ENCODE measurements around the gene OLA1. TPM values are rescaled to one million over a fixed set of nuclear protein-coding genes. Genes with fewer than 3 reads are reported as not detected.

OLA1 gene
- polyA plus RNA-seq, 1 donor from 2014 or later, result 134 TPM

DNA sequence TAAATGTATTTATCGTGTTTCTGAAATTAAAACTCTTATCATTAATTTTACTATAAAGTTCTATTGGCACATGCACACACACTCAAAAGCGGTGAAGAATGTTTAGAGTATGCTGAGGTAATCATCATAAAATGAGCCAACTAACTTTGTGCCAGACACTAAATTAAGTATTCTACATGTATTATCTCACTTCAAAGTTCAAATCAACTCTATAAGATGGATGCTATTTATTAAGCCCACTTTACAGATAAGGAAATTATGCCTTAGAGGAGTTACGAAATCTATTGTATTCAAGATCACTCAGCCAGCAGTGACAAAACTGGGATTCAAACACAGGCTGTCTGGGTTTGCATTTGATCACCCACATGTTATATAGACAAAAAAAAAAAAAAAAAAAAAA, 24.9 kb downstream of the OLA1 start:
- H4K20me1 ChIP-seq (ENCODE audit: insufficient read depth), result no peaks in the 10 kb centered on the region
- H3K9me2 ChIP-seq (ENCODE audit: insufficient read depth, low read length), result no peaks in the 10 kb centered on the region
- H2AFZ ChIP-seq (ENCODE audit: low read depth, low read length), result no peak overlapping the region
- H3K4me2 ChIP-seq (ENCODE audit: low read length), result no peak overlapping the region
- peaks cover 4% of the 10 kb centered on the region for H3K79me2 ChIP-seq (replicated peaks; ENCODE audit: insufficient read depth, low read length)
- no peak overlapping the region for H3K9ac ChIP-seq (ENCODE audit: low read length)
- H3K36me3 ChIP-seq (ENCODE audit: insufficient read depth, low read length), result peaks cover 6% of the 10 kb centered on the region
- no peak overlapping the region for H3K27ac ChIP-seq (ENCODE audit: low read length)
- no peak overlapping the region for H3K4me3 ChIP-seq (ENCODE audit: low read length)
- TF ChIP-seq, protein P1, sequence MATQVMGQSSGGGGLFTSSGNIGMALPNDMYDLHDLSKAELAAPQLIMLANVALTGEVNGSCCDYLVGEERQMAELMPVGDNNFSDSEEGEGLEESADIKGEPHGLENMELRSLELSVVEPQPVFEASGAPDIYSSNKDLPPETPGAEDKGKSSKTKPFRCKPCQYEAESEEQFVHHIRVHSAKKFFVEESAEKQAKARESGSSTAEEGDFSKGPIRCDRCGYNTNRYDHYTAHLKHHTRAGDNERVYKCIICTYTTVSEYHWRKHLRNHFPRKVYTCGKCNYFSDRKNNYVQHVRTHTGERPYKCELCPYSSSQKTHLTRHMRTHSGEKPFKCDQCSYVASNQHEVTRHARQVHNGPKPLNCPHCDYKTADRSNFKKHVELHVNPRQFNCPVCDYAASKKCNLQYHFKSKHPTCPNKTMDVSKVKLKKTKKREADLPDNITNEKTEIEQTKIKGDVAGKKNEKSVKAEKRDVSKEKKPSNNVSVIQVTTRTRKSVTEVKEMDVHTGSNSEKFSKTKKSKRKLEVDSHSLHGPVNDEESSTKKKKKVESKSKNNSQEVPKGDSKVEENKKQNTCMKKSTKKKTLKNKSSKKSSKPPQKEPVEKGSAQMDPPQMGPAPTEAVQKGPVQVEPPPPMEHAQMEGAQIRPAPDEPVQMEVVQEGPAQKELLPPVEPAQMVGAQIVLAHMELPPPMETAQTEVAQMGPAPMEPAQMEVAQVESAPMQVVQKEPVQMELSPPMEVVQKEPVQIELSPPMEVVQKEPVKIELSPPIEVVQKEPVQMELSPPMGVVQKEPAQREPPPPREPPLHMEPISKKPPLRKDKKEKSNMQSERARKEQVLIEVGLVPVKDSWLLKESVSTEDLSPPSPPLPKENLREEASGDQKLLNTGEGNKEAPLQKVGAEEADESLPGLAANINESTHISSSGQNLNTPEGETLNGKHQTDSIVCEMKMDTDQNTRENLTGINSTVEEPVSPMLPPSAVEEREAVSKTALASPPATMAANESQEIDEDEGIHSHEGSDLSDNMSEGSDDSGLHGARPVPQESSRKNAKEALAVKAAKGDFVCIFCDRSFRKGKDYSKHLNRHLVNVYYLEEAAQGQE (IDR thresholded peaks at IDR 0.05; ENCODE audit: borderline replicate concordance), result no peak
- no peak for TF ChIP-seq TAF1 (IDR thresholded peaks at IDR 0.05; ENCODE audit: low read depth)
- TF ChIP-seq SMC3 (conservative IDR thresholded peaks at IDR 0.05; ENCODE audit: poor library complexity), result no peak
- TF ChIP-seq POLR2AphosphoS5 (IDR thresholded peaks at IDR 0.05), result no peak
- H3F3A ChIP-seq (ENCODE audit: insufficient read depth, low read length, poor library complexity, severe bottlenecking), result no peaks in the 10 kb centered on the region
- no peaks in the 10 kb centered on the region for H3K27me3 ChIP-seq (ENCODE audit: insufficient read depth, low read depth, low read length)
- no peaks in the 10 kb centered on the region for H3K9me3 ChIP-seq (ENCODE audit: low read length)

DNA sequence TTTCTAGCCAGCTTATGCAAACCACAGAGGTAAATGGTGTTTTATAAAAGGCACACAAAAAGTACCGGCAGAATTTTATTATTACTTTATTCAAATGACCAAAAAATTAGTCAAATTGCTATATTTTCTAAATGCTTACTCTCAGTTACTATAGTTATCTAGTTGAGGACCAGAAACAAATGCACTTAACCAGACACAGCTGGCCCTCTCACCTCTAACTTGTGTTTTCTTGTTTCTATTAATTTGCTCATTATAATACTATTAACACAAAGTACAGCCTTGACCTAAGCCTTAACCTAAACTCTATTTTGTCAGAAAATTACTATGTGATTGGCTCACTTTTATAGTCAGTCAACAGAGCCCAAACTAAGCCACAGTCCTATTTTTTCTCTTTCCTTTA, 26.2 kb downstream of the OLA1 start:
- Histone ChIP-seq H3K36me3 (ENCODE audit: insufficient read depth, low read length) (peaks cover 6% of the 10 kb centered on the region), H2AFZ (ENCODE audit: low read depth, low read length) (no peak overlapping the region), H3K27me3 (ENCODE audit: insufficient read depth, low read depth, low read length) (no peaks in the 10 kb centered on the region), H3F3A (ENCODE audit: insufficient read depth, low read length, poor library complexity, severe bottlenecking) (no peaks in the 10 kb centered on the region), H3K9me2 (ENCODE audit: insufficient read depth, low read length) (no peaks in the 10 kb centered on the region), H3K9me3 (ENCODE audit: low read length) (no peaks in the 10 kb centered on the region), H3K27ac (ENCODE audit: low read length) (no peak overlapping the region), H3K4me2 (ENCODE audit: low read length) (no peak overlapping the region), H3K9ac (ENCODE audit: low read length) (no peak overlapping the region), H3K4me3 (ENCODE audit: low read length) (no peak overlapping the region), H3K79me2 (replicated peaks; ENCODE audit: insufficient read depth, low read length) (peaks cover 2% of the 10 kb centered on the region), H4K20me1 (ENCODE audit: insufficient read depth) (no peaks in the 10 kb centered on the region)
- TF ChIP-seq EP300 (conservative IDR thresholded peaks at IDR 0.05; ENCODE audit: poor library complexity, severe bottlenecking), result no peak
- TF ChIP-seq, protein P1 (IDR thresholded peaks at IDR 0.05; ENCODE audit: borderline replicate concordance), result no peak
- no peak for TF ChIP-seq EZH2 (IDR thresholded peaks at IDR 0.05; ENCODE audit: borderline replicate concordance, insufficient read depth, low read length, poor library complexity, severe bottlenecking)
- TF ChIP-seq, protein P2, sequence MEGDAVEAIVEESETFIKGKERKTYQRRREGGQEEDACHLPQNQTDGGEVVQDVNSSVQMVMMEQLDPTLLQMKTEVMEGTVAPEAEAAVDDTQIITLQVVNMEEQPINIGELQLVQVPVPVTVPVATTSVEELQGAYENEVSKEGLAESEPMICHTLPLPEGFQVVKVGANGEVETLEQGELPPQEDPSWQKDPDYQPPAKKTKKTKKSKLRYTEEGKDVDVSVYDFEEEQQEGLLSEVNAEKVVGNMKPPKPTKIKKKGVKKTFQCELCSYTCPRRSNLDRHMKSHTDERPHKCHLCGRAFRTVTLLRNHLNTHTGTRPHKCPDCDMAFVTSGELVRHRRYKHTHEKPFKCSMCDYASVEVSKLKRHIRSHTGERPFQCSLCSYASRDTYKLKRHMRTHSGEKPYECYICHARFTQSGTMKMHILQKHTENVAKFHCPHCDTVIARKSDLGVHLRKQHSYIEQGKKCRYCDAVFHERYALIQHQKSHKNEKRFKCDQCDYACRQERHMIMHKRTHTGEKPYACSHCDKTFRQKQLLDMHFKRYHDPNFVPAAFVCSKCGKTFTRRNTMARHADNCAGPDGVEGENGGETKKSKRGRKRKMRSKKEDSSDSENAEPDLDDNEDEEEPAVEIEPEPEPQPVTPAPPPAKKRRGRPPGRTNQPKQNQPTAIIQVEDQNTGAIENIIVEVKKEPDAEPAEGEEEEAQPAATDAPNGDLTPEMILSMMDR (IDR thresholded peaks at IDR 0.05; ENCODE audit: poor library complexity, severe bottlenecking), result no peak
- no peak for TF ChIP-seq SMC3 (conservative IDR thresholded peaks at IDR 0.05; ENCODE audit: poor library complexity)
- no peak for TF ChIP-seq RAD21 (conservative IDR thresholded peaks at IDR 0.05)
- TF ChIP-seq POLR2AphosphoS5 (IDR thresholded peaks at IDR 0.05), result no peak
- TF ChIP-seq TAF1 (IDR thresholded peaks at IDR 0.05; ENCODE audit: low read depth), result no peak
- no peak for TF ChIP-seq MXI1 (conservative IDR thresholded peaks at IDR 0.05; ENCODE audit: poor library complexity, severe bottlenecking)
